Effector CD4-positive, alpha-beta T cell (primary cell): ENCODE data around the gene ARHGAP10.

Experiments used
- DNase-seq: peaks from one replicate; pipeline ENCODE4 v3.0.0-alpha.2; 2020

The ARHGAP10 gene

GRCh38 chr4:147923381-147923780 lies 191.5 kb downstream of the ARHGAP10 start:
- DNase-seq: no peak

- DNase-seq: no peak
These were observed 192.0 kb downstream of the ARHGAP10 start for GRCh38 chr4:147923854-147924253.

DNA sequence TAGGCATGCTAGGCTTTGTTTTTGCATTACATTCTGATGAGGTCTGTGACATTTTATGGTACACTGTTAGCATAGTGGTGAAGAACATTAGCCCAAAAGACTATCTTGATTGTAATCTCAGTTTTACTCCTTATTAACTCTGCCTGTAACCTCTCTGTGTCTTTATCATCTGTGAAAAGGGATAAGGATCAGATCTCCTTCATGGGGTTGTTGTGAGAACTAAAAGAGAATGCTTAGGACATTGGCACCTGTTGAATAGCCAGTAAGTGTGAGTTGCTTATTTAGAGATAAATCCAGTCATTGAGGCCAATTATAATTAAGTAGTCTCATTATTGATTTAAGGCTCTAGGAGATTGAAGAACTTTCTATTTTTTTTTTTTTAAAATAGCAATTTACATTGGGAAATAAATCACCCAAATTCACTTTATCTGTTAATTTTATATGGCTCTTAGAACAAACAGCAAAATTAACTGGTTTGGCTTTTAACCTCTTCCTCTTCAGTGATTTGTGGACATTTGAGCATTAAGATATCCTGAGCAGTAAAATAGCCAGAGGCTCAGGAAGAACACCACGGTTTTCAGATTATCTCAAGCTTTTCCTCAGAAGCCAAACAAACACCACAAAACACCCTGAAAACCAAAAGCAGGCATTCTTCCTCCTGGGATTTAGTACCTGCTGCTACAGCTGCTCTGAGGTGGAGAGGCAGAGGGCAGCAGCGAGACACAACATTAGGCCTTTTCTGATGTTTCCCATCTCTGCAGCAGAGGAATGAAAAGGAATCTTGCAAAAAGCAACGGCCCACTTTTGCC lies 192.9 kb downstream of the ARHGAP10 start:
- no peak for DNase-seq

GRCh38 chr4:147927377-147928137 lies 195.7 kb downstream of the ARHGAP10 start:
- DNase-seq: no peak

- no peak for DNase-seq
These were observed 196.5 kb downstream of the ARHGAP10 start for GRCh38 chr4:147928400-147928799.

GRCh38 chr4:147929746-147930145 lies 197.9 kb downstream of the ARHGAP10 start:
- DNase-seq: no peak

DNA sequence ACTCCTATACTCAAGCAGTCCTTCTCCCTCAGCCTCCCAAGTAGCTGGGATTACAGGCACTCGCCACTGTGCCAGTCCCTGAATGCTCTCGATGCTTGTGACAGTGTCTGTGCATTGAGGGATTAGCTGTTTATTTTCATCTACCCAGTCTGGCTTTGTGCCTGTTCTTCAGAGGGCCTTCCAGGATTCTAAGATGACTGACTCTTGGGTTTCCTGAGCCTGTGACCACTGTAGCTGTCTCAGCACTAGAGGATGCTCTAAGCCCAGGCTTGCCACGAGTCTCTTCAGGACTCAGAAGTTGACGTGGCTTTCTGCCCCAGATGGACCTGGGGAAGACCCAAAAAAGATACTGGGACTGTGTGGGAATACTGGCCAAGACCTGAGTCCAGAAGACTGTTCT lies 201.4 kb downstream of the ARHGAP10 start:
- DNase-seq: no peak

DNA sequence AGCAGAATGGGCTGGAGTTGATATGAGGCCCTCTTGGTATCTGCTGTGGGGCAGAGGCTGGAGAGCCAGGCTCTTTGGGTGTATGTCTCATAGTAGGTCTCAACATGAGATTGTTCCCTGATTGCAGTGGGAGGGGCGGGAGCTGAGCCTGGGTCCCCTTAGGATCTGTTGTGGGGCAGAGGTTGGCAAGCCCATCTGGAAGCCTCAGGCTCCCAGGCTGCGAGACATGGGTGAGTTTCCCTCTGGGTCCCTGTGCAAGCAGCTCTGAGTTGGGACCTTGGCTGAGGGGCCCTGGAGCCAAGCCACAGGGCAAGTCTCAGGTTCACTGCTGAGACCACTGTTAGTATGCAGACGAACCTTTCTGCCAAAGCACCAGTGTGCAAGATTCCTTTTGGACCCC lies 201.9 kb downstream of the ARHGAP10 start:
- no peak for DNase-seq

- DNase-seq: no peak
These were observed 206.6 kb downstream of the ARHGAP10 start for GRCh38 chr4:147938496-147938895.

- DNase-seq: no peak
These were observed 208.3 kb downstream of the ARHGAP10 start for GRCh38 chr4:147940171-147940570.

GRCh38 chr4:147941373-147941772 lies 209.5 kb downstream of the ARHGAP10 start:
- no peak for DNase-seq

DNA sequence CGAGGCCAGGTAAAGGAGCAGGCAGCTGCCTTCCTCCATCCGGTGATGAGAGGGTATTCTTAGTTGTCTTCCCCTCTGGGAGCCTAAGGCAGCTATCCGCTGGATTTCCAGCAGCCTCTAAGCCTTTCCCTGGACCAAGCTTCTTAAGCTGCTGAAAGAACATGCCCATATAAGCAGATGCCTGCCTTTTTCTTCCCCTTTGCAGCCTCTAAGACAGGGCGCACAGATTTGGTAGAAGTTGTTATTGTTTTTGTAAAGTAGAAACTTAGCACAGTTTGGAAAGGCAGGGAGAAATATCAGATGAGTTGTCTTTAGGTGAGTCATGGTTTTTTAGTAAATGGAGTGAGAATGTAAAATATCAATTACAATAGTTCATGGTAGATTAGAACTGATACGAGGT lies 210.8 kb downstream of the ARHGAP10 start:
- no peak for DNase-seq

DNA sequence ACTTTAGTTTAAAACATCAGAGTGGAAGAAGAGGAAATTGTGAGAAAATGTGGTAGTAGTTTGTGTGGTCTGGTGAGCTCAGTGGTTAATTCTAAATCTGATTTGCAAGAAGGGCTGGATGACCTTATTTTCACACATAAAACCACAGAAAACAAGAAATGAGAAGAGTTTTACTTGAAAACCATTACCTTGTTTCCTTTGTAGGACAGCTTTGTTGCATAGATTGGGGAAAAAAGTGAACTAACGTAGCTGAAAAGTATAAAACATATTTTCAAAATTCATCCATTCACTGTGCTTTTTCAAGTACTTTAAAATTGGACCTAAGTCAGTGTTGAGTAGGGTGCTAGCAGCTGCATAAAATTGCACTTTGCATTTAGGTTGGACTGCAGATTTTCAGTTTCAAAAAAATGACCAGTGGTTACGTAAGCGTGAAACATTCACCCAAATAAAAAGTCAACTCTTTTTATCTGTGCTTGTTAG lies 211.3 kb downstream of the ARHGAP10 start:
- DNase-seq: no peak

DNA sequence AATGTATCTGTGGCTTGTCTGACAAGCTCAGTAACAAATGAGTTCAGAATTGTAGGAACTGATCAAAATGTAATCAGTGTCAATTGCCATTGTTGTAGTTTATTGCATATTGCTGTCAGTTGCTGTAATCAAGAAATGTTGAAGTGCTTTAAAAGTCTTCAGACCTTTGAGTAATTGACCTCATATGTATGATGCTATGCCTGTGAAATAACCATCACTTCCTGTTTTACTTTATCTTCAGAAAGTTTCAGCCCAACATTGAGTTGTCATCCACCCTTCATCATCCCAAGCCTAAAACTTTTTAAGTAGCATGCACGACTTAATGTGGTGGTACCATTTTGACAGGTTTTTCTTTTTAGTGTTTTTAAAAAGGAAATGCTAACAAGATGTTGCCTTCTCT lies 212.4 kb downstream of the ARHGAP10 start:
- DNase-seq: no peak

- no peak for DNase-seq
These were observed 212.9 kb downstream of the ARHGAP10 start for GRCh38 chr4:147944670-147945260.

DNA sequence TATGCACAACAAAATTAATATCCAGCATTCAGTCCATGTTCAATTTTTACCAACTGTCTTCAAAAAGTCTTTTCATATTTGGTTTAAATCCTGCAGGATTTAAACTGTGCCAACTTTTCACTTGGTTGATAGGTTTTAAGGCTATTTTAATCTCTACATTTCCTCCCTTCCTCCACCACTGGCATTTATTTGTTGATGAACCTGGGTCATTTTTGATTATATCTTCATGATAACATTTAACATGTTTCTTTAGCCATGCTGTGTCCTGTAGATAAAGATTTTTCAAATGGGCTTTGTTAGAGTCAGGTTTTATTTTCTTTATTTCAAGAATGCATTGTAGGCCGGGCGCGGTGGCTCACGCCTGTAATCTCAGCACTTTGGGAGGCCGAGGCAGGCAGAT lies 216.4 kb downstream of the ARHGAP10 start:
- DNase-seq: no peak

DNA sequence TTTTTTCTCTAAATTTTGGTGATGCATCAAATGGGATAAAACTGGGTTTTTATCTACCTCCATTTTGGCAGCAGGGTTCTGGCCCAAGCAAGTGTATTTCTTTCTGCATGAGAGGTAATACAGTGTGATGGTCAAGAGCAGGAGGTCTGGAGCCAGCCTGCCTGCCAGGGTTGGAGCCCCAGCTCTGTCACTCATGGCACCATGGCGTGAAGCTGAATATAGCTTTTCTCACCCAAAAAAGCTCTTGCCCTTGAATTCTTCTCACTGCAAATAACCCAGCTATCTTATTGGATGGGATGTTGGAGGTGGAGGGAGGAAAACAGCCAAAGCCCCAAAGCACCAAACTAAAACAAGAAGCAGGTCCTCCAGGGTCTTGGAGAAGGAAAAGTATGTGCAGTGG lies 218.4 kb downstream of the ARHGAP10 start:
- DNase-seq: no peak

DNA sequence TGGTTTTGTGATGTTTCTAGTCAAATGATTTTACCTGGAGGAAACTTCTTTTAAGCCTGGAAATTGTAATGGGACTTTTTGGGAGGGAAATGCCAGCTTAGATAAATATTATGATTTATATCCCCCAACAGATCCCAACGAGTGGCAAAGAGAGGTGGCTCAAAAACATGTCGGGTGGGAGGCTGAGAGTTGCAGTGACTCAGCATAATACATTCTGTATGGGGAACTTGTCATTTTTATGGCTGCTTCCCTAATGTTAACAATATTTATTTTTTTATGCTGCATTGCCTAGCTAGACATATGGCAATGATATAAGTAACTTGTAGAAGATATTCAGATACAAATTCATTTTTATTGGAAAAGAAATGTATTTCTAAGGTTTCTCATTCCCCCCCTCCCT lies 219.0 kb downstream of the ARHGAP10 start:
- DNase-seq: no peak

DNA sequence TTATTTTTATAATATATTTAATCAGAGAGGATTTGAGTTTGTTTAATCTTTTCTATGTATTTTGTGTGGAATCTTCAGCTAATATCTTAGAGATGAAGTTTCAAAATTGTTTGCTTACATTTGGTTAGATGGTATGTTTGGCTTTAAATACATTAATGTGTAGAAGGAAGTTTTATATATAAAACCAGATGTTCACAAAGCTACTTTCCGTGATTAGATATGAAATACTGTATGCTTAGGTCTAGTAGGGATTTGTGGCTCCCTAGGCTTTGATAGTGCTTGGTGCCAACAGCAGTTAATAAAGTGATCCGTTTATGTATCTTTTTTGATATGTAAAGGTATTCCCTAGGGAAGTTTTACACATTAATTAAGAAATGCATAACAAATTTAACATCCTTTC lies 223.0 kb downstream of the ARHGAP10 start:
- no peak for DNase-seq

DNA sequence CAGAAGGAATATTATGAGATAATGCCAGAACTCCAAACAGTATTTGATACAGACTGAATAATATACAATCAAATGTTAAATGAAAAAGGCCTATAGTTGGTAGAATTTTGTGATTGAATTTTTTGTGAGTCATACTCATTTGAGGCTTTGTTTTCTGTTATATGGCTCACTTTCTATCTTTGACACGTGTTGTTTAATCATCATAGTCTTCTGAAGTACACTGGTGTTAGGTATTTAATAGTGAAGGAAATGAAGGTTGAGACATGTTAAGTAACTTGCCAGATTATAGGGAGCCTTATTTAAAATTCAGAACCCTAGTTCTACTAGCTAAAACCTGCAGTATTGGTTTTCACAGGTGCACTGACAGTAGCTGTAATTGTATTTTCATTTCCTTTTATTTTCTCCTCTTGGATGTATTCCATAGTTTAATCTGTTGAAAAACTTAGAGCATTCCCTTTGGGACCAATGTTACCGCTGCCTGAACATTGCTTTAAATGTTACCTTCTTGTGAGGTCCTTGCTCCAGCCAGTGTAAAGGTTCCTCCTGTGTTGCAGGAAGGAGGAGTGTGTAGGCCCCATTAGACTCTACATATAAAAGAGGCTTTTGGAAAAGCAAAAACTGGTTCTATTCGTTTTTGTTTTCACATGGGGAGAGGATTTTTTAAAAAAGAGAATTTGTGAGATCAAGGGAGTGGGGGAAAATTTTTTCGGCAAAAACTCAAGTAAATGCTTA lies 224.1 kb downstream of the ARHGAP10 start:
- DNase-seq: no peak

DNA sequence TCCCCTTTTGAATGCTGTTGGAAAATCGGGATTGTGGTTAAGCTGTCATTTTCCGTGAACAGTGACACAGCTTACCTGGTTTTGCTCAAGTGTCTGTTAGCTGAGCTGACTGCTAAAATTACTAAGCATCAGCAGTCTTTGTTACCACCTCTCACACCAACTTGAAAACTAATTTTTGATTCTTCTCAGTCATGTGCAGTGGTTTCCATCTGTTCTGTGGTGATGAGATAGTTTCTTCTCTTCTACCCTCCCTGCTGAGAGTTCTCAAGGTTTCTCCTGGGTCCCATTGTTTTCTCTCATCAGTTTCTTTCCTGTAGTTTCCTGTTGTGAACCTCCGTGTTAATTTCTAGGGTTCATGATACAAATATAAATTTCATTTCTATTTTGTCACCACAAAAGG lies 225.6 kb downstream of the ARHGAP10 start:
- DNase-seq: no peak

GRCh38 chr4:147958057-147958456 lies 226.2 kb downstream of the ARHGAP10 start:
- DNase-seq: no peak

DNA sequence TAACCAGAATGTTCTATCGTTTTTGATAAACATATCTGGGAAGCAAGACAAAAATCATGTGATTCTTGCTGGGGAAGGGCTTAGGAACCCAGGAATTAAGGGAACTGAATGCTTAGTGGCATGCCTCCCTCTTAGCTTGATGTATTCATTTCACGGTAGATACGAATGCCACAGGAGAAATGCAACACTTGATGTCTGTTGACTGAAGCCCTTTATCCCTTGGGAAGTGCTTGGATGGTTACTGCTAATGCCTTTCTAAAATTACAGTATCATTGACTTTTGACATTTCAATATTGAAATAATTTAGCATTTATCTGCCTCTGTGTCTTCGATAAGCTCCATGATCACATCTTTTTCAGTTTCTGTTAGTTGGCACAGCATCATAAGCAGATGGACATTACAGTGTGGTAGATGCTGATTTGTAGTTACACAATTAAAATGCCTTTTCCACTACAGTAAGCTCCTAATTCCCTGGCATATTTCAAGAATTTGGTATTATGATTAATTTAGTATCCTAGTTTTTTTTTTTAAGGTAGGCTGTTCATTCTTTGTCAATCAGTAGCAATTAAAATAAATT lies 226.7 kb downstream of the ARHGAP10 start:
- DNase-seq: no peak
